ENCODE measurements around the gene FAM210A.

Gene FAM210A

GRCh38 chr18:13616525-13617035 lies 109.8 kb downstream of the FAM210A start:
- Histone ChIP-seq H3K27me3 (ENCODE audit: control insufficient read depth, insufficient read depth, low read length) (peaks cover 9% of the 10 kb centered on the region; the same call in 1 of the 2 replicates), H3K36me3 (ENCODE audit: control insufficient read depth, insufficient read depth, low read length) (no peaks in the 10 kb centered on the region), H3K4me3 (ENCODE audit: low read length) (no peak overlapping the region), H3K27ac (ENCODE audit: low read length) (no peak overlapping the region), H3K9me3 (ENCODE audit: control insufficient read depth, insufficient read depth, low read length) (no peaks in the 10 kb centered on the region), H3K4me1 (ENCODE audit: control insufficient read depth, insufficient read depth, low read length) (no peaks in the 10 kb centered on the region)
- WGBS (ENCODE audit: insufficient coverage, insufficient read length): no CpG with 5 or more reads among the region's 15 CpGs
- DNase-seq (ENCODE audit: low read depth, low spot score): no peak

GRCh38 chr18:13616041-13616440 lies 110.3 kb downstream of the FAM210A start:
- DNase-seq (ENCODE audit: low read depth, low spot score): no peak
- H3K27ac ChIP-seq (ENCODE audit: low read length): no peak overlapping the region
- WGBS (ENCODE audit: insufficient coverage, insufficient read length): 100% methylated on average over 1 of the region's 5 CpGs
- 0 out of 2 replicates have a peak, but pooled peaks cover 2% of the 10 kb centered on the region for H3K4me1 ChIP-seq (ENCODE audit: control insufficient read depth, insufficient read depth, low read length)
- H3K4me3 ChIP-seq (ENCODE audit: low read length): no peak overlapping the region
- H3K27me3 ChIP-seq (ENCODE audit: control insufficient read depth, insufficient read depth, low read length): peaks cover 12% of the 10 kb centered on the region; the same call in 1 of the 2 replicates
- no peaks in the 10 kb centered on the region for H3K9me3 ChIP-seq (ENCODE audit: control insufficient read depth, insufficient read depth, low read length)
- no peaks in the 10 kb centered on the region for H3K36me3 ChIP-seq (ENCODE audit: control insufficient read depth, insufficient read depth, low read length)

DNA sequence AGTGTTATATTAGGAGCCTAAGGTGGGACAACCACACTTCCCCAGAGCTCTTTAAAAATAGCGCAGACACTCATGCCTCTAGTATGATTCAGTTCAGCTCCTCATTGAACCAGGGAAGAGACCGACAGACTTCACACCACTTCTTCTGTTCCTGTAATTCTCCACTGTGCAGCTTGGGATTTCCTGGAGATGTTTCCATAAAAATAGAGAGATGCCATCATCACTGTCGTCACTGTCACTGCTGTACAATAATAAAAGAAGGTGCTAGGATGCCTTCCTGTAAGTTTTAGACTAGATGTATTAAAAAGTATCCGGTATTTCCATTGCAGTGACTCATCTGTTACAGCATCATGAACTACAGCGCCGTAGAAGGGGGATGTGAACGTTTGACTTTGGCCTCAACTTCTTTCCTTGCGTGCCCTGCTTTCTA lies 110.9 kb downstream of the FAM210A start:
- H3K27ac ChIP-seq (ENCODE audit: low read length): no peak overlapping the region
- peaks cover 12% of the 10 kb centered on the region; the same call in 1 of the 2 replicates for H3K27me3 ChIP-seq (ENCODE audit: control insufficient read depth, insufficient read depth, low read length)
- no peak overlapping the region for H3K4me3 ChIP-seq (ENCODE audit: low read length)
- no peak for DNase-seq (ENCODE audit: low read depth, low spot score)
- H3K36me3 ChIP-seq (ENCODE audit: control insufficient read depth, insufficient read depth, low read length): no peaks in the 10 kb centered on the region
- no peaks in the 10 kb centered on the region for H3K9me3 ChIP-seq (ENCODE audit: control insufficient read depth, insufficient read depth, low read length)
- no CpG with 5 or more reads among the region's 8 CpGs for WGBS (ENCODE audit: insufficient coverage, insufficient read length)
- H3K4me1 ChIP-seq (ENCODE audit: control insufficient read depth, insufficient read depth, low read length): 0 out of 2 replicates have a peak, but pooled peaks cover 4% of the 10 kb centered on the region

- no peaks in the 10 kb centered on the region for H3K36me3 ChIP-seq (ENCODE audit: control insufficient read depth, insufficient read depth, low read length)
- 0 out of 2 replicates have a peak, but pooled peaks cover 4% of the 10 kb centered on the region for H3K4me1 ChIP-seq (ENCODE audit: control insufficient read depth, insufficient read depth, low read length)
- no CpG with 5 or more reads among the region's 16 CpGs for WGBS (ENCODE audit: insufficient coverage, insufficient read length)
- no peaks in the 10 kb centered on the region for H3K9me3 ChIP-seq (ENCODE audit: control insufficient read depth, insufficient read depth, low read length)
- no peak for DNase-seq (ENCODE audit: low read depth, low spot score)
- H3K4me3 ChIP-seq (ENCODE audit: low read length): no peak overlapping the region
- peaks cover 12% of the 10 kb centered on the region; the same call in 1 of the 2 replicates for H3K27me3 ChIP-seq (ENCODE audit: control insufficient read depth, insufficient read depth, low read length)
- H3K27ac ChIP-seq (ENCODE audit: low read length): no peak overlapping the region
Measured at GRCh38 chr18:13614641-13615288, 111.6 kb downstream of the FAM210A start.

DNA sequence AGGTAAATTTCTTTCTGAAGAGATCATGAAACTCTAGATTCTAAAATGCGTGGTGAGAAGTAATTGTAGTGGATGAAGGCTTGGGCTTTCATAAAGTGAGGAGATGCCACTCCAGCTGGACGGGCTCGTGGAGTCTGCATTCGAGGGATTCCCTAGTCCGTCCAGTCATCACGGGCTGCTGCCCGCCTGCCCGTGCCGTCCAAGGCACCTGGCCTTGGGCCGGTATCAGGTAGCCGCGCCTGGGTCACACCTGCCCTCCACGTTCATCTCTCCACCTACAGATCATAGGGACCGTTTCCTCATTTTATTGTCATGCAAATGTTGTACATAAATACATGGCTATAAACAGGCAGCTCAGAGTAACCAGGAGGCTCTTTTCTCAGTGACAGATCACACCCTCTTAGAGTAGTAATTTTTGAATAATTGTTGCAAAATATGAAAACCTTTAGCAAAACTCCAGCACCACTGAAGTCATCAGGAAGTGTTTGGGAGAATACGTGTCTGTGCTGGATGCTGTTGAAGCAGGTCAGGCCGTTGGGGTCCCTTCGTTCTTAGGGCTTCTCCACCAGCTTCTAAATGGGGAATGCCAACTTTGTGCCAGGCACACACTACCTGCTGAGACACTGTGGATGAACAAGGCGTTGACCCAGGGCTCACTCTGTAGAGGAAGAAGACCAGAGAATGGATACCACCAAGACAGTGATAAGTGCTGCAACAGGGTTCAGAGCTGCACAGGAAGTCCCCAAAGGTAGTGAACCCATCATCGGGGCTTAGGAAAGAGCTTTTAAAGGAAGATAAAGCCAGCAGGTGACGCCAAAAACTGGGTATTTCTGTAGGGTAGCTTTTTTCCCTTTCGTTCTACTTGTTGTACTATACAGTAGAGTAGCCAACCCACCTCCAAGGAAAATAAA lies 112.5 kb downstream of the FAM210A start:
- 0 out of 2 replicates have a peak, but pooled peaks cover 4% of the 10 kb centered on the region for H3K4me1 ChIP-seq (ENCODE audit: control insufficient read depth, insufficient read depth, low read length)
- no peak overlapping the region for H3K4me3 ChIP-seq (ENCODE audit: low read length)
- no peak overlapping the region for H3K27ac ChIP-seq (ENCODE audit: low read length)
- no peaks in the 10 kb centered on the region for H3K9me3 ChIP-seq (ENCODE audit: control insufficient read depth, insufficient read depth, low read length)
- no CpG with 5 or more reads among the region's 21 CpGs for WGBS (ENCODE audit: insufficient coverage, insufficient read length)
- H3K27me3 ChIP-seq (ENCODE audit: control insufficient read depth, insufficient read depth, low read length): peaks cover 12% of the 10 kb centered on the region; the same call in 1 of the 2 replicates
- H3K36me3 ChIP-seq (ENCODE audit: control insufficient read depth, insufficient read depth, low read length): no peaks in the 10 kb centered on the region
- no peak for DNase-seq (ENCODE audit: low read depth, low spot score)

Measured in iPS DF 6.9 (cell line).